Measurements from ENCODE around the gene LCN6.
"Not testable (repeated sequence)": the region's sequence is repeated elsewhere in the genome, so short reads cannot be mapped to it uniquely, and the experiment has no call there.

Gene LCN6

GRCh38 chr9:136757328-136757727 is 9.0 kb upstream of the LCN6 start:
- no peak for TF ChIP-seq CTCF (IDR thresholded peaks at IDR 0.05; ENCODE audit: low read length, missing control alignments)
- no peak overlapping the region for H3K4me3 ChIP-seq (replicated peaks; ENCODE audit: low read depth, low read length)
- no peak for DNase-seq (ENCODE audit: low read depth)

GRCh38 chr9:136756836-136757235 is 8.5 kb upstream of the LCN6 start:
- DNase-seq (ENCODE audit: low read depth), result no peak
- no peak for TF ChIP-seq CTCF (IDR thresholded peaks at IDR 0.05; ENCODE audit: low read length, missing control alignments)
- H3K4me3 ChIP-seq (replicated peaks; ENCODE audit: low read depth, low read length), result no peak overlapping the region

GRCh38 chr9:136756134-136756438 is 7.8 kb upstream of the LCN6 start:
- no peak for DNase-seq (ENCODE audit: low read depth)
- no peak overlapping the region for H3K4me3 ChIP-seq (replicated peaks; ENCODE audit: low read depth, low read length)

GRCh38 chr9:136755302-136756133 is 7.2 kb upstream of the LCN6 start:
- DNase-seq (ENCODE audit: low read depth); H3K4me3 ChIP-seq (replicated peaks; ENCODE audit: low read depth, low read length): not testable (repeated sequence)

More at GRCh38 chr9:136756134-136756438, 7.8 kb upstream of the LCN6 start:
- TF ChIP-seq CTCF (IDR thresholded peaks at IDR 0.05; ENCODE audit: low read length, missing control alignments), result no peak

- H3K4me3 ChIP-seq (replicated peaks; ENCODE audit: low read depth, low read length), result no peak overlapping the region
- no peak for TF ChIP-seq CTCF (IDR thresholded peaks at IDR 0.05; ENCODE audit: low read length, missing control alignments)
- DNase-seq (ENCODE audit: low read depth), result no peak
Observed at GRCh38 chr9:136754626-136755301, 6.4 kb upstream of the LCN6 start.

GRCh38 chr9:136754059-136754572 is 5.8 kb upstream of the LCN6 start:
- no peak overlapping the region for H3K4me3 ChIP-seq (replicated peaks; ENCODE audit: low read depth, low read length)
- DNase-seq (ENCODE audit: low read depth), result no peak
- TF ChIP-seq CTCF (IDR thresholded peaks at IDR 0.05; ENCODE audit: low read length, missing control alignments), result no peak

GRCh38 chr9:136753371-136754058 is 5.2 kb upstream of the LCN6 start:
- no peak for TF ChIP-seq CTCF (IDR thresholded peaks at IDR 0.05; ENCODE audit: low read length, missing control alignments)
- no peak for DNase-seq (ENCODE audit: low read depth)
- no peak overlapping the region for H3K4me3 ChIP-seq (replicated peaks; ENCODE audit: low read depth, low read length)

Measured in fibroblast of pulmonary artery (primary cell).